Measurements from ENCODE around the gene CFL1. TPM values are rescaled to one million over a fixed set of nuclear protein-coding genes. Genes with fewer than 3 reads are reported as not detected.
"Not testable (repeated sequence)": the region's sequence is repeated elsewhere in the genome, so short reads cannot be mapped to it uniquely, and the experiment has no call there.

The CFL1 gene
- total RNA-seq, 1 donor from 2014 or later = 299 TPM

GRCh38 chr11:65842144-65842543, 15.8 kb downstream of the CFL1 start:
- no peak for TF ChIP-seq CTCF (IDR thresholded peaks at IDR 0.05; ENCODE audit: borderline replicate concordance)
- intact Hi-C loops (cut with micrococcal nuclease) = no loop called here
- Histone ChIP-seq H3K36me3 (no peaks in the 10 kb centered on the region), H3K4me3 (no peak overlapping the region), H3K9me3 (replicated peaks) (no peaks in the 10 kb centered on the region), H3K27me3 (ENCODE audit: low read depth) (no peaks in the 10 kb centered on the region), H3K4me1 (no peaks in the 10 kb centered on the region), H3K27ac (replicated peaks) (no peak overlapping the region)
- no peak for DNase-seq

- H3K36me3 ChIP-seq = no peaks in the 10 kb centered on the region
- H3K27me3 ChIP-seq (ENCODE audit: low read depth) = peaks cover 3% of the 10 kb centered on the region
- H3K27ac ChIP-seq (replicated peaks) = no peak overlapping the region
- no peak for TF ChIP-seq CTCF (IDR thresholded peaks at IDR 0.05; ENCODE audit: borderline replicate concordance)
- no peak for DNase-seq
- intact Hi-C loops (cut with micrococcal nuclease) = no loop called here
- peaks cover 18% of the 10 kb centered on the region for H3K4me1 ChIP-seq
- peak overlapping the region; percentile 77 for H3K4me3 ChIP-seq
- no peaks in the 10 kb centered on the region for H3K9me3 ChIP-seq (replicated peaks)
These were observed 23.8 kb downstream of the CFL1 start for GRCh38 chr11:65834202-65834601.

- intact Hi-C loops (cut with micrococcal nuclease) = no loop called here
- Histone ChIP-seq H3K27ac (replicated peaks) (peak within 1 kb of the TSS; percentile 38), H3K4me1 (peaks cover 18% of the 10 kb centered on the region), H3K27me3 (ENCODE audit: low read depth) (peaks cover 3% of the 10 kb centered on the region), H3K4me3 (peak within 1 kb of the TSS; percentile 77), H3K36me3 (no peaks in the 10 kb centered on the region), H3K9me3 (replicated peaks) (no peaks in the 10 kb centered on the region)
- DNase-seq = peak; percentile 97
- TF ChIP-seq CTCF (IDR thresholded peaks at IDR 0.05; ENCODE audit: borderline replicate concordance) = no peak
These were observed 24.5 kb downstream of the CFL1 start, which contains the start of gene SNX32 for GRCh38 chr11:65833297-65834030. Gene SNX32 (plus strand): TSS chr11:65833963. CDS start chr11:65834066, 103 bp downstream.

- H3K27ac ChIP-seq (replicated peaks); H3K36me3 ChIP-seq; H3K4me3 ChIP-seq; DNase-seq; intact Hi-C loops (cut with micrococcal nuclease); H3K27me3 ChIP-seq (ENCODE audit: low read depth); H3K9me3 ChIP-seq (replicated peaks): not testable (repeated sequence)
- peaks cover 18% of the 10 kb centered on the region for H3K4me1 ChIP-seq
These were observed 25.7 kb downstream of the CFL1 start for GRCh38 chr11:65832231-65832630.

GRCh38 chr11:65829459-65829858, 28.5 kb downstream of the CFL1 start:
- no peak for TF ChIP-seq CTCF (IDR thresholded peaks at IDR 0.05; ENCODE audit: borderline replicate concordance)
- Histone ChIP-seq H3K4me3 (no peak overlapping the region), H3K9me3 (replicated peaks) (no peaks in the 10 kb centered on the region), H3K27ac (replicated peaks) (no peak overlapping the region), H3K36me3 (no peaks in the 10 kb centered on the region), H3K4me1 (peaks cover 17% of the 10 kb centered on the region), H3K27me3 (ENCODE audit: low read depth) (peaks cover 3% of the 10 kb centered on the region)
- no peak for DNase-seq
- intact Hi-C loops (cut with micrococcal nuclease) = no loop called here

- Histone ChIP-seq H3K4me1 (no peaks in the 10 kb centered on the region), H3K9me3 (replicated peaks) (no peaks in the 10 kb centered on the region), H3K36me3 (no peaks in the 10 kb centered on the region), H3K27ac (replicated peaks) (no peak overlapping the region), H3K4me3 (no peak overlapping the region), H3K27me3 (ENCODE audit: low read depth) (peaks cover 3% of the 10 kb centered on the region)
- TF ChIP-seq CTCF (IDR thresholded peaks at IDR 0.05; ENCODE audit: borderline replicate concordance) = no peak
- intact Hi-C loops (cut with micrococcal nuclease) = no loop called here
- no peak for DNase-seq
These were observed 30.8 kb downstream of the CFL1 start for GRCh38 chr11:65826984-65827735.
